Renal cortical epithelial cell (primary cell): ENCODE measurements around the gene WIPF3. TPM values are rescaled to one million over a fixed set of nuclear protein-coding genes. Genes with fewer than 3 reads are reported as not detected.

Experiments used
- DNase-seq: peaks from one replicate; pipeline ENCODE4 v3.0.0-alpha.2; 2011; ENCODE audit warnings: low read depth
- total RNA-seq: library from RNA; depleted of rRNA; stranded (reverse); fragments of >200 nt; gene quantifications from 2 replicates; pipeline ENCODE4 v1.2.3, GENCODE V29; 2014

The WIPF3 gene
- total RNA-seq, 1 donor from 2014 or later, result 0.35 TPM

- no peak for DNase-seq
Measured at GRCh38 chr7:29906200-29907022, 100.1 kb downstream of the WIPF3 start.

GRCh38 chr7:29914180-29914579 lies 107.9 kb downstream of the WIPF3 start:
- no peak for DNase-seq

GRCh38 chr7:29915481-29916215 lies 109.3 kb downstream of the WIPF3 start:
- peak; percentile 55 for DNase-seq

- peak; percentile 14 for DNase-seq
Measured at GRCh38 chr7:29917641-29918040, 111.3 kb downstream of the WIPF3 start.

- no peak for DNase-seq
Measured at GRCh38 chr7:29918850-29919249, 112.5 kb downstream of the WIPF3 start.

- no peak for DNase-seq
Measured at GRCh38 chr7:29919790-29920189, 113.5 kb downstream of the WIPF3 start.

GRCh38 chr7:29920491-29920890 lies 114.2 kb downstream of the WIPF3 start:
- DNase-seq, result peak; percentile 47

GRCh38 chr7:29921404-29922010 lies 115.2 kb downstream of the WIPF3 start:
- peak; percentile 56 for DNase-seq

- no peak for DNase-seq
Measured at GRCh38 chr7:29922921-29923700, 116.8 kb downstream of the WIPF3 start.

- no peak for DNase-seq
Measured at GRCh38 chr7:29924006-29924405, 117.7 kb downstream of the WIPF3 start.

GRCh38 chr7:29924684-29925083 lies 118.4 kb downstream of the WIPF3 start:
- no peak for DNase-seq

- no peak for DNase-seq
Measured at GRCh38 chr7:29926216-29926615, 119.9 kb downstream of the WIPF3 start.

- DNase-seq, result no peak
Measured at GRCh38 chr7:29926741-29927140, 120.4 kb downstream of the WIPF3 start.

- DNase-seq, result no peak
Measured at GRCh38 chr7:29929018-29929807, 122.9 kb downstream of the WIPF3 start.

GRCh38 chr7:29935111-29935510 lies 128.8 kb downstream of the WIPF3 start:
- no peak for DNase-seq

- peak; percentile 22 for DNase-seq
Measured at GRCh38 chr7:29937132-29937531, 130.8 kb downstream of the WIPF3 start.

- no peak for DNase-seq
Measured at GRCh38 chr7:29940199-29940598, 133.9 kb downstream of the WIPF3 start.

GRCh38 chr7:29945259-29945809 lies 139.0 kb downstream of the WIPF3 start:
- peak; percentile 18 for DNase-seq

GRCh38 chr7:29946428-29947186 lies 140.3 kb downstream of the WIPF3 start:
- peak; percentile 21 for DNase-seq

GRCh38 chr7:29948587-29948986 lies 142.3 kb downstream of the WIPF3 start:
- DNase-seq, result no peak
